ENCODE data around the gene CBX8. TPM values are rescaled to one million over a fixed set of nuclear protein-coding genes. Genes with fewer than 3 reads are reported as not detected.

The CBX8 gene
- total RNA-seq: 1 to 10 TPM; 1.7 to 7.5 (median 2.6) TPM

GRCh38 chr17:79796763-79797491 is at the start of gene CBX8:
CBX8 (minus strand) TSS chr17:79797077; CDS start chr17:79796998, 79 bp downstream.
- peaks cover 59 to 89% (median 86%) of the 10 kb centered on the region in 4 donors for H3K4me1 ChIP-seq
- intact Hi-C loops (cut with DNase I): no loop called here
- no peak for TF ChIP-seq EP300 (IDR thresholded peaks at IDR 0.05)
- TF ChIP-seq POLR2A (IDR thresholded peaks at IDR 0.05; ENCODE audit: low read depth): no peak
- peak; percentile 67 to 94 for TF ChIP-seq POLR2AphosphoS5 (IDR thresholded peaks at IDR 0.05)
- TF ChIP-seq CTCF (IDR thresholded peaks at IDR 0.05): peak; percentile 22 to 58 (median 38)
- WGBS: 4% methylated on average over 25 of the region's 79 CpGs
- peaks cover 50 to 76% (median 57%) of the 10 kb centered on the region in 4 donors for H3K27me3 ChIP-seq
- DNase-seq (ENCODE audit: extremely low spot score): peak; percentile 100
- H3K4me3 ChIP-seq: peak within 1 kb of the TSS; percentile 69 to 81 (median 74)
- peaks cover 0 to 11% (median 7%) of the 10 kb centered on the region in 4 donors for H3K36me3 ChIP-seq
- no peaks in the 10 kb centered on the region for H3K9me3 ChIP-seq
- H3K27ac ChIP-seq (replicated peaks in 1 of 4): peak within 1 kb of the TSS; percentile 77 to 87 (median 85)

- Histone ChIP-seq H3K36me3 (no peaks in the 10 kb centered on the region), H3K9me3 (peaks cover 0 to 2% (median 0%) of the 10 kb centered on the region in 4 donors), H3K27ac (replicated peaks in 1 of 4) (peak overlapping the region; percentile 19 to 64 (median 55)), H3K27me3 (peaks cover 19 to 49% (median 32%) of the 10 kb centered on the region in 4 donors), H3K4me1 (peaks cover 40 to 49% (median 47%) of the 10 kb centered on the region in 4 donors), H3K4me3 (peak overlapping the region in 2 of 4 donors; percentile 55 to 62)
- TF ChIP-seq POLR2AphosphoS5 (IDR thresholded peaks at IDR 0.05): peak in 1 of 2 donors; percentile 19
- no peak for TF ChIP-seq EP300 (IDR thresholded peaks at IDR 0.05)
- 47% methylated on average over 7 of the region's 7 CpGs for WGBS
- intact Hi-C loops (cut with DNase I): loop anchor here (2.0 kb wide), 1 partner anchor 145 kb away; no protein-coding TSS in a partner anchor
- DNase-seq (ENCODE audit: extremely low spot score): no peak
These were observed 48.7 kb upstream of the CBX8 start for GRCh38 chr17:79845601-79845949.

- intact Hi-C loops (cut with DNase I): loop anchor here (2.0 kb wide), 1 partner anchor 146 kb away; no protein-coding TSS in a partner anchor
- Histone ChIP-seq H3K36me3 (no peaks in the 10 kb centered on the region), H3K27me3 (peaks cover 19 to 52% (median 37%) of the 10 kb centered on the region in 4 donors), H3K27ac (replicated peaks in 1 of 4) (peak overlapping the region; percentile 19 to 64 (median 55)), H3K4me1 (peaks cover 45 to 55% (median 53%) of the 10 kb centered on the region in 4 donors), H3K9me3 (peaks cover 0 to 6% (median 0%) of the 10 kb centered on the region in 4 donors), H3K4me3 (peak overlapping the region; percentile 55 to 73 (median 60))
- no peak for DNase-seq (ENCODE audit: extremely low spot score)
- peak; percentile 58 to 83 (median 69) for TF ChIP-seq CTCF (IDR thresholded peaks at IDR 0.05)
- TF ChIP-seq POLR2A (IDR thresholded peaks at IDR 0.05; ENCODE audit: low read depth): no peak
- TF ChIP-seq EP300 (IDR thresholded peaks at IDR 0.05): no peak
- TF ChIP-seq POLR2AphosphoS5 (IDR thresholded peaks at IDR 0.05): peak in 1 of 2 donors; percentile 22
- WGBS: 11% methylated on average over 26 of the region's 38 CpGs
These were observed 48.2 kb upstream of the CBX8 start for GRCh38 chr17:79844869-79845600.

GRCh38 chr17:79843816-79844800 is 47.2 kb upstream of the CBX8 start:
- peaks cover 50 to 61% (median 59%) of the 10 kb centered on the region in 4 donors for H3K4me1 ChIP-seq
- H3K9me3 ChIP-seq: peaks cover 0 to 6% (median 0%) of the 10 kb centered on the region in 4 donors
- under 1% methylated on average over 15 of the region's 89 CpGs for WGBS
- DNase-seq (ENCODE audit: extremely low spot score): no peak
- no peaks in the 10 kb centered on the region for H3K36me3 ChIP-seq
- peak overlapping the region in 3 of 4 donors; percentile 19 to 64 (median 62) for H3K27ac ChIP-seq (replicated peaks in 1 of 4)
- TF ChIP-seq POLR2A (IDR thresholded peaks at IDR 0.05; ENCODE audit: low read depth) (no peak), POLR2AphosphoS5 (IDR thresholded peaks at IDR 0.05) (peak; percentile 52 to 63)
- intact Hi-C loops (cut with DNase I): loop anchor here (2.0 kb wide), 1 partner anchor 147 kb away; no protein-coding TSS in a partner anchor
- peaks cover 23 to 51% (median 41%) of the 10 kb centered on the region in 4 donors for H3K27me3 ChIP-seq
- peak overlapping the region; percentile 55 to 73 (median 60) for H3K4me3 ChIP-seq

- H3K27ac ChIP-seq (replicated peaks in 1 of 4): peak overlapping the region in 1 of 4 donors; percentile 62
- WGBS: 1% methylated on average over 14 of the region's 39 CpGs
- H3K27me3 ChIP-seq: peaks cover 23 to 51% (median 41%) of the 10 kb centered on the region in 4 donors
- intact Hi-C loops (cut with DNase I): no loop called here
- H3K4me3 ChIP-seq: peak overlapping the region; percentile 55 to 73 (median 60)
- DNase-seq (ENCODE audit: extremely low spot score): no peak
- H3K9me3 ChIP-seq: peaks cover 0 to 6% (median 0%) of the 10 kb centered on the region in 4 donors
- peaks cover 50 to 61% (median 59%) of the 10 kb centered on the region in 4 donors for H3K4me1 ChIP-seq
- no peaks in the 10 kb centered on the region for H3K36me3 ChIP-seq
- TF ChIP-seq POLR2A (IDR thresholded peaks at IDR 0.05; ENCODE audit: low read depth) (no peak), EP300 (IDR thresholded peaks at IDR 0.05) (no peak), POLR2AphosphoS5 (IDR thresholded peaks at IDR 0.05) (no peak), CTCF (IDR thresholded peaks at IDR 0.05) (no peak)
These were observed 46.6 kb upstream of the CBX8 start for GRCh38 chr17:79843474-79843815.
